Activated CD4-positive, alpha-beta T cell treated with anti-CD3 and anti-CD28 coated beads, Interleukin-2, amount 50 U/mL, for 48 hours (primary cell): ENCODE data around the gene NUP93.

Experiments used
- DNase-seq, 2 experiments: peaks; one replicate each; pipeline ENCODE4 v3.0.0-alpha.2; 2020

Gene NUP93

DNA sequence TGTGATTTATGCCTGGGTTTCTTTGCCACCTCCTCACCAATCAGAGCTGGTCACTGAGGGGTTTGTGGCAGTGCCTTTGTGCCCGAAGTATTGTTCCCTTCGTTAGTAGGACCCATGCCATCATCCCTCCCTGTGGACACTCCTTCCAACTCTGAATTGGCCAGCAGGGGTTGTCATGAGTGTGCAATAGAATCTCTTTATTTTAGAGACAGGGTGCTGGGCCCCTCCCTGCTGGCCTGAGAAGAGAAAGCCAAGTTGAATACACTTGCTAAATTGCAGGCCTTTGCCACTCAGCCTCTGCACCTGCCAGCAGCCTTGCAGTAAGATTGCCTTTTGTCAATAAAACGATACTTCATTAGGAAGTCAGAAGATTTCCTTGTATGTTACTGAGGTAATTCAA, 94.4 kb downstream of the NUP93 start:
- DNase-seq: no peak

DNA sequence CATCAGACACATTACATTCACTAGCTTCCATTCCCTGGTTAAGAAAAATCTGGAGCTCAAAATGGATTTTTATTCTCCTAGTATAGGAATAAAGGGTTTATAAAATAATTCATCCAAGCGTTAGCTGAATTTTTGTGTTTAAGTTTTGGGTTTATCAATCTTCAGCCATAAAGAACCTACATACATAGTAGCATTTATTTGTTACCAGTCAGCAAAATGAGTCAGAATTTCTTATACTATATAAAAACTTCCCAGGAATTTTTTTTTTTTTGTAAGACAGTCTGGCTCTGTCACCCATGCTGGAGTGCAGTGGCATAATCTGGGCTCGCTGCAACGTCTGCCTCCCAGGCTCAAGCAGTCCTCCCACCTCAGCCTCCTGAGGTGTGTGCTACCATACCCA, 94.9 kb downstream of the NUP93 start:
- no peak for DNase-seq

- DNase-seq: no peak
Measured at GRCh38 chr16:56825826-56826225, 95.9 kb downstream of the NUP93 start.

DNA sequence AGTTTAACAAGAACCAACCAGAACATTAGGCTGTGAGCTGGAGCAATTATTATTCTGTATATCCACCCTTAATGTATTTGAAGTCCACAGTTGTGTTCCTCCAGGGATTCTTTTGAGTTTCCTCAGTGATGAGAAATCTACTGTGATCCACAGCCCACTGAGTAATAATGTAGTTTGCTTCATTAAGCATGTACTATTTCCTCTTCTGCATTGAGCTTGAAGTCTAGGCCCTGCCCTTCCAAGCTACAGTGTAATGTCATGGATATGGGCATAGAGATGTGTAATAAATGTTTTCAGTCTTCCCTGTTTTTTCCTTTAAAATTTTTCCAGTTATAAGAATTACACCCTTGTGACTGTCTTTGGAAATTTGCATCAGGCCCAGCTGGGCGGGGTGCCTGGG, 98.7 kb downstream of the NUP93 start:
- no peak for DNase-seq

DNA sequence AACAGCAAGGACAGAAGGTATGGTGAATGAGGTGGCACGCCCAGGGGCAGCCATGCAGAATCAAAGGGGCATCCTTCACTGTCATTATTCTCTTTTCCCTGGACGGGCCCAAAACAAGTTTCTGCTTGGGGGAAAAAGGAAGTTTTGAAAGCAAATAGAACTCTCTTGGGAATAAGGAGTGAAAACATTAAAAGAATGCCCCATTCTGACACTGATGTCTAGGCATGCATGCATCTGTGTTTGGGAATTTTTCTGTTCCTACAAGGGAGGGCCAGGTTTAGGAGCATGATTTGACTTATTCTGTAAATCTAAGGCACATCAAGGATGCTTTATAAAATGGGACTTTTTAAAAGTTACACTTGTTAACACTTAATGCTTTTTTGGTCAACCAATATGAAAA, 100.7 kb downstream of the NUP93 start:
- no peak for DNase-seq

DNA sequence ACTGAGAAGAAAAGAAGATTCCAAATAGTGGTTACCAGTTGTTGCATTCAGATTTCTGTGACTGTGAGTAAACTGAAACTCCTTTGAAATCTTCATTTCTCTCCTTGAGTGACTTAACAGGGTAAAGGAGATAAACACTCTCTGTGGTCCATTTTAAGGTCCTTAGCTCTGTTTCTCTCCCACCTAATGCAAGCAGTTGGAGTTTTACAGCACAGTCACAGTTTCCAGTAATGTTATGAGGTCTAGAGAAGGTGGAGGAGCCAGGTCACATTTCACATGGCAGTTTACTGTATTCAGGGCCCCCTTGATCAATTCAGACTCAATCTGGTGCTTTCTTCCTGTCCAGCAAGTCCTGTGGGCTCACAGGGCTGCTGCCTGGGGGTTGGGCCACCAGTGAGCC, 102.8 kb downstream of the NUP93 start:
- DNase-seq: peak in 1 of 2 experiments; percentile 11

GRCh38 chr16:56833243-56833970, 103.5 kb downstream of the NUP93 start:
- DNase-seq: peak in 1 of 2 experiments; percentile 34

GRCh38 chr16:56835320-56835719, 105.4 kb downstream of the NUP93 start:
- no peak for DNase-seq

DNA sequence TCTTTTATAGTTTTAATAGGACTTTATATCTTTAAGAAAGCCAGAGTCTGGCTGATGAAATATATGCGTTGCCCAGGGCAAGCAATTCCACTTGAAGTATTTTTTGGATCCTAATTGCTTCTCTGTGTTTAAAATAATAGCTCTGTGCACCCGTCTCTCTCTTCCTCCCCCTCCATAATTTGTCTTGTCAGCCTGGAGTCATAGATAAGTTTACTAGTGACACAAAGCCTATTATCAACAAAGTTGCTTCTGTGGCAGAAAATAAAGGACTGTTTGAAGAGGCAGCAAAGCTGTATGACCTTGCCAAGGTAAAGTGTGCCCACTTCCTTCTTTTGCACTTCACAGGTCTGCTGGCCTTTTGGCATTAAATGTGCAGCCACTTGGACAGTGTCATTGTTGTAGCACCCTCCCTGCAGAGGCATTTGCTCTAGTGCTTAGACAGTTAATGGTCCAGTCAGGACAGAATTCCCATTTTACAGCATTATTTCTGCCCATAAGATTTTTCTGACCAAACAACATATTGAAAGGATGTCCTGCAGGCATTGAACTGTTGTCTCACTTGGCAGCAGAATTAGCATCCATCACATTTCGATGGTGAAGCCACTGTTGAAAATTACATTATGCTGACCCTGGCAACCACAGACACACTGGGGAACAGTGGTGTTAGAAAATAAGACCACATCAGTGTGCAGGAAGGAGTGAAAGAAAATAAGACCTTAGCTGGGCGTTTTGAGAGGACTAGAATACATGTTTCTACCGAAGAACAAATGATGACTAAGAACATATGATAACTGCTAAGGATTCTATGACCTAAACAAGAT, 106.7 kb downstream of the NUP93 start:
- no peak for DNase-seq

DNA sequence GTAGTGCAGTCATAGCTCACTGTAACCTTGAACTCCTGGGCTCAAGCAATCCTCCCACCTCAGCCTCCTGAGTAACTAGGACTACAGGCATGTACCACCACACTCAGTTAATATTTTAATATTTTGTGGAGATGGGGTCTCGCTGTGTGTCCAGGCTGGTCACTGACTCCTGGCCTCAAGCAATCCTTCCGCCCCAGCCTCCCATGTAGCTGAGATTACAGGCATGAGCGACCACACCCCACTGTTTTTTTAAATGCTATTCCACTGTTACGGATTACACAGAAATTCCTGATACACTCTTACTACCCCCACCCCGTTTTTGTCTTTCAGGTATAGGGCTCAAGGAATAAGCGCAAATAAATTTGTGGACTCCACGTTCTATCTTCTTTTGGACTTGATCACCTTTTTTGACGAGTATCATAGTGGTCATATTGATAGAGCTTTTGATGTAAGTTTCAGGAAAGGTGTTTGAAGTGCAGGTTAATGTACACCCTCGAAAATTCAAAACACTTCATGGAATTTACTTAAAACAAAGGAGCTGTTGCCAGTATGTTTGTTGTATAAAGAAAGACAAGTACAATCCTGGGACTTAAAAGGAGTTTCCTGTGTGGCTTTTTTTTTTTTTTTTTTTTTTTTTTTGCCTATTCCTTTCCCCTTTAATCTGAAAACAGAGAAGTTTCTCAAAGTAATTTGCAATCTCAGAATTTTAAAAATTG, 108.9 kb downstream of the NUP93 start:
- DNase-seq: no peak

DNA sequence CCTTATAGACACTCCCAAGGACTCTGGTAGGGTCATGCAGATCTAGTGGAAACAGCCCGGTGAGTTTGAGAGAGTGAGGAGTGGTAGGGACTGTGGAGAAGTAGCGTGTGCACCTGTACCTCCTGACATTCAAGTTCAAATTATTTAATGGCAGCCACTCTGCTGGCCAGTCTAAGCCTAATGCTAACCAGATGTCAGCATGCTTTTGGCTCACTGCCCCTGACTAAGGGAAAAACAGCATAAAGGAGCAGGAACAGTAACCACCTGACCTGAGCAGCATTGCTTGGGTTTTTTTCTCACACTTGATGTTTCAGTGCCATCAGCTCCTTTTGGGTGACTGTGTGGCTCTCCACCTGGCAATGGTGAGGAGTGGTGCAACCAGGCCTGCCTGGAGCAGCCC, 111.3 kb downstream of the NUP93 start:
- DNase-seq: no peak

DNA sequence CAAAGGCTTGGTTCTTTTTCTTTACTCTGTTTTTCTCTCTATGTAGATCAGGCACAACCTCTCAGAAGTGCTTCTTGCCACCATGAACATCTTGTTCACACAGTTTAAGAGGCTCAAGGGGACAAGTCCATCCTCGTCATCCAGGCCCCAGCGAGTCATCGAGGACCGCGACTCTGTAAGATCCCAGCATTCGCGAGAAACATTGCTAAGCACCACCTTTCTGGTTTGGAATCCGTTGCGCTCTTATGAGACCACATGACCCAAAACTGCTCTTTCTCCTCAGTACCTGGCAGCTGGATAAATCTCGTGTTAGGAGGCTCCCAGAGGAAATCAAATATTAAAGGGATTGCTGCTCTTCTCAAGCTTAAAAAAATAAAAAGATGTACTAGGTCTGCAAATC, 111.7 kb downstream of the NUP93 start:
- no peak for DNase-seq

DNA sequence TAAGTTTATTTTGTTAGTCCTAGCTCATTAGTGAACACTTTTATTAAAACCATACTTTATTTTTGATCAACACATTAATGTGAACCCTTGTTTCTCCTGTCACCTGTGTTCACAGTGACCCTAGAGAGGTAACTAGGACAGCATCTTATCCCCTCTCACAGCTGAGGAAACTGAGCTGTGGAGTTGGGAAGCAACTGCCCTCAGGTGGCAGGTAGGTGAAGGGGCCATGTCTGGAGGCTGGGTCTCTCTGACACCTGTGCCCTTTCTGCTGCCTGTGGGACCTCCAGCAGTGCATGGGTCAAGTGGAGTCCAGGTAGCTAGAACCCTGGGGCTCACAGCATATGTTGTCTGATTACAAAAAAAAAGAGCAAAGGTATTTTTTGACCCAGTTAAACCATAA, 112.2 kb downstream of the NUP93 start:
- DNase-seq: no peak

GRCh38 chr16:56844056-56844455, 114.1 kb downstream of the NUP93 start:
- no peak for DNase-seq

DNA sequence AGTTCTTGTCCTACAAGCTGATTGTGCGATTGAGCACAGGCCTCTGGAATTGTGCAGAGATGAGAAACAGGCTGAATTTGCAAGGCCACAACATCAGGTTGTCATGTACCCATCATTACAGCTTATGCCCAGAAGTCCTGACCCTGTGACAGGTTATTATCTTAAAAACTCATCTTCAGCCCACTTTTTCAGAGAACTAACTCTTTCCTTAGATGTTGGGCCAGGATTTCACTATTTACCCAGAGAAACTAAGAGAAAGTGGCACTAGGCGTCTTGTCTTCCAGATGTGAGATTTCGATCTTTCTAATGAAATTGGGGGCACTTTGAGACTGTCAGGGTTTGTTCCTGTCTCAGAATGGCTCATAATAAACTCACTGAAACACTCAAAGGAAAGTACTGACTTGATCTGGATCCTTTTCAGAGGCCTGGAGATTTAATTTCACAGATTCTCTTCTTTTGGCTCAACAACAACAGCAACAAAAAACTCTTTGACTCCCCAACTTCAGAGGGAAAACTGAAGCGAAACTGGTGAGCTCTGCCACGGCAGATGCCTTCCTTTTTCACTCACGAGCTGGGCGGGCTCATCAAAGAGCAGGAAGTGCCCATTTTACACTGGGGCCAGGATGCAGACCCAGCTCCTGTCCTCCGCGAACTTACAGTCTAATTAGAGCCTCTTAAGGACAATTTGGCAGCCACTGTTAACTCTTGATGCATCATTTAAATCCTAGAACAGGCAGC, 117.4 kb downstream of the NUP93 start:
- DNase-seq: peak in 1 of 2 experiments; percentile 29

GRCh38 chr16:56848029-56848936, 118.4 kb downstream of the NUP93 start:
- no peak for DNase-seq

GRCh38 chr16:56848955-56849689, 119.2 kb downstream of the NUP93 start:
- no peak for DNase-seq

- DNase-seq: no peak
Measured at GRCh38 chr16:56849690-56850680, 120.1 kb downstream of the NUP93 start.

DNA sequence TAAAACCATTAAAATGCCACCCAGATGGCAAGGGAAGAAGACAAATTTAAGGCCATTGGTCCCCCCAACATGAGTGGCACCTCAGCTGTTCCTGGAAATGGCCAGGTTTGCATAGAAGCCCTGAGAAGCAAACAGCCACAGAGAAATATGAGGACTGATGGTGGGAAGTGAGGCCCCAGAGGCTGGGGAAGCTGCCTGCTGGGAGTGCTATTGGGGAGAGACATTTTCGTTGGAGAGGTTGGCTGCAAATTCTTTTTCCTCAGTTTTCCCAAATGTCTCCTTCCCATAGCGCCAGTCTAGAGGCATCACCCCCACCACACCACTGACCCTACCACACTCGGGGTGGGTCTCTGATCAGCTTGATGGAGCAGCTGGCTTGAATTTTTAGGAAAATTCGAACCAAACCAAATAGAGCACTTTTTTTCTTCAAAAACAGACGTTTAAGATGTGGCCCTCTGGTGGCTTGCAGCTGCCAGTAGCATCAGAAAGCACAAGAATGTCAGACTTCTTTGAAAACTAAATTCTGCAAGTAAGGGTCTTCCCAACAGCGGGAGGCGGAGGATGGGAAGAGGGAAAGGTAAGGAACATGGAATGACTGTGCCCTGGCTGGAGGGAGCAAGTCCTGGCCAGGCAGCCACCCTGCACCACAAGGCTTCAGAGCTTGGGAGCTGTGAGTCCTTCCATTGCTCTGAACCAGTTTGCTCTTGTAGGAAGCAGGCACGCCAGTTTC, 121.9 kb downstream of the NUP93 start:
- no peak for DNase-seq
